LNCAP (cell line): Measurements from ENCODE around the gene KRTAP22-2.

Experiments
- CTCF ChIP-seq: fragments of 450-650 bp; IDR thresholded peaks from 2 replicates; pipeline ENCODE4 v1.5.1; 2017; ENCODE audit warnings: mild to moderate bottlenecking

KRTAP22-2 gene

GRCh38 chr21:30590297-30590696, at the start of gene KRTAP22-2:
KRTAP22-2 (minus strand) TSS chr21:30590397.
- TF ChIP-seq CTCF = no peak

- no peak for TF ChIP-seq CTCF
These were observed 48.5 kb upstream of the KRTAP22-2 start for GRCh38 chr21:30638686-30639085.

- no peak for TF ChIP-seq CTCF
These were observed 44.7 kb upstream of the KRTAP22-2 start, which contains the start of gene KRTAP20-2 for GRCh38 chr21:30634906-30635305. KRTAP20-2 (plus strand) TSS chr21:30635206; CDS start chr21:30635264, 58 bp downstream.

- TF ChIP-seq CTCF = no peak
These were observed 39.0 kb upstream of the KRTAP22-2 start for GRCh38 chr21:30629200-30629599.

- TF ChIP-seq CTCF = no peak
These were observed 37.9 kb upstream of the KRTAP22-2 start for GRCh38 chr21:30628109-30628508.

GRCh38 chr21:30625449-30626165, 35.4 kb upstream of the KRTAP22-2 start:
- TF ChIP-seq CTCF = no peak

GRCh38 chr21:30623362-30623761, 33.2 kb upstream of the KRTAP22-2 start:
- no peak for TF ChIP-seq CTCF
